Retina (tissue), 1 donor: ENCODE results near the gene RAB22A.
A peak's percentile ranks its signal among the peaks of the same experiment; 100 is the strongest.
"Not testable (repeated sequence)": the region's sequence is repeated elsewhere in the genome, so short reads cannot be mapped to it uniquely, and the experiment has no call there.

Experiments
- DNase-seq: peaks from one replicate; pipeline ENCODE4 v3.0.0-alpha.2; 2016

Gene RAB22A

DNA sequence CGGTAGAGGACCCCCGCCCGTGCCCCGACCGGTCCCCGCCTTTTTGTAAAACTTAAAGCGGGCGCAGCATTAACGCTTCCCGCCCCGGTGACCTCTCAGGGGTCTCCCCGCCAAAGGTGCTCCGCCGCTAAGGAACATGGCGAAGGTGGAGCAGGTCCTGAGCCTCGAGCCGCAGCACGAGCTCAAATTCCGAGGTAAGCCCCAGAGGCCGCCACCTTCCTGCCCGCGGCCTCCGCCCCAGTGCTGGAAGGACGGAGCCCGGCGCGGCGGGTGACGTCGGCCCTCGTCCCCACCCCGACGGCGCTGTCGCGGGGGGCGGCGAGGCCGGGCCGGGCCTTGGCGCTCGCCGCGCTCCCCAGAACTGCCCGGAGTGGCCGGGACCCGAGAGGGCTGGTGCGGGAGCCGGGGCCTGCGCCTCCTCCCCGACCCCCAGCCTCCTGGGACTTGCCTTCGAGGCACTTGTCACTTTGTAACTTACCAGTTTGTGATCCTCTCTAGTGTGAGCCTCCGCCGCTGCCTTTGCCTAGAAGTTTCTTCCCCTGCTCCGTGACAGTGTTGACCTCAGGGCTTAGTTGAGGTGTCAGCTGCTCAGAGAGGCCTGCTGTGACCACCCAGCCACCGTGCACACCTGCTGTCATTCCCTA is 79.9 kb downstream of the RAB22A start:
- peak; percentile 62 for DNase-seq

- no peak for DNase-seq
These were observed 80.6 kb downstream of the RAB22A start for GRCh38 chr20:58389968-58390658.

DNA sequence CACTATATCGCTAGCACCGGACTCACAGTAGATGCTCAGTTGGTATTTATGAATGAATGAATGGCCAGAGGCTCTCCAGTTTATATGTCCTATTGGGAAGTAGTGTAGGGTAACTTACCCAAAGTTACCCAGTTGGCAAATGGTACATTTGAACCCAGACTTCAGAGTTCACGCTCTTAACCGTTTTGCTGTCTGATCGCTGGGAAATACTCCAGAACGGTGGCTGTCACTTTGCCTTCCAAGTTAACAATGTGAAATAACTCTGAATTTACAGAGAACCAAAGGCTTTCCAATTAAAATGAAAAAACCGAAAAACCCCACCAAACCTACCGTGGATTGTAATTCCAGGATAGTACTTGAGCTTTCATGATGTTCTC is 81.1 kb downstream of the RAB22A start:
- no peak for DNase-seq

GRCh38 chr20:58392286-58392685 is 82.8 kb downstream of the RAB22A start:
- no peak for DNase-seq

DNA sequence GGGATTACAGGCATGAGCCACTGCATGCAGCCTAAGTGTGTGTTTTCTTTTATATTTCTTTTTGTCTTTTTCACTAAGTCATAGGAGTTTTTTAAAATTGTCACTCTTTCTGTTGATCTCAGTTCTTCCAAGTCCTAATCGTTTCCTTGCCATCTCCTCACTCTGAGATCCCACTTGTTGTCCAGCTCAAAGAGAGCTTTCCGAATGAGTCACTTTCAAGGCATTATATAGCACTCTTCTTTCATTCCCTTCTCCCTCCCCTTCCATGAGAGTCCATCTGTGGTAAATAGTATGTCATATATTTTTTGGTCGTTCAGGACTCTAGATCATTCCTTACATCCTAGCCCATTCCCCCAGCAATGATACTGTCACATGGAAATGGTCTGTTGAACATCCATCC is 83.8 kb downstream of the RAB22A start:
- no peak for DNase-seq

DNA sequence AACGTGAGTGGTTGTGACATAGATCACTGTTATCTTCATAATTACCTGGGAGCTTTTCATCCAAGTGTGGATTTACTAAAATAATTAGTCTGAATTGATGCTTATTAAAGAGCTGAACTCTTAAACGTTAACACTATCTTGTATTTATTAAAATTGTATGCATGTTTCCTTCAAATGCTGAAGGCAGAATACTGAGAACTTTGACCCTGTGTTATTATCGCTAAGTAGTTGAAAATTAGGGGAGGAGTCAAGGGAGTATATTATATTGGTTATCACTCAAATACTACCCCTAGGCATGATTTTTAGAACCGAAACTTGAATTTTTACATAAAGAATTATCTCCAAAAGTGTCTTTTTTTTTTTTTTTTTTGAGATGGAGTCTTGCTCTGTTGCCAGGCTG is 85.3 kb downstream of the RAB22A start:
- no peak for DNase-seq

- DNase-seq, result no peak
These were observed 86.1 kb downstream of the RAB22A start for GRCh38 chr20:58395604-58396003.

DNA sequence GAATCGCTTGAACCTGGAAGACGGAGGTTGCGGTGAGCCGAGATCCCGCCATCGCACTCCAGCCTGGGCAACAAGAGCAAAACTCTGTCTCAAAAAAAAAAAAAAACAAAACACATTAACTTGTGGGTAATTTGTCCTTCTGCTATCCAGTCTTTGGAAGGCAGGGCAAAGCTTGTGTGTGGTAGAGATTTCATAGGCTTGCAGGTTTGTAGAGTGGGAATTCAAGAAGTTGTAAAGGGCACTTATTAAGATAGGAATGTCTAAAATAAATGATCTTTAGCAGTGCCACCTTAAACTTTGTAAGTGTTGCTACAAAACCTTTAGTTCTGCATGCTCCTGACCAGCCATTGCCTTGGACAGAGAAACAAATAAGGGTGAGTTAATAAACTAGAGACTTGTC is 87.9 kb downstream of the RAB22A start:
- DNase-seq, result no peak

GRCh38 chr20:58398254-58398653 is 88.7 kb downstream of the RAB22A start:
- DNase-seq, result no peak

DNA sequence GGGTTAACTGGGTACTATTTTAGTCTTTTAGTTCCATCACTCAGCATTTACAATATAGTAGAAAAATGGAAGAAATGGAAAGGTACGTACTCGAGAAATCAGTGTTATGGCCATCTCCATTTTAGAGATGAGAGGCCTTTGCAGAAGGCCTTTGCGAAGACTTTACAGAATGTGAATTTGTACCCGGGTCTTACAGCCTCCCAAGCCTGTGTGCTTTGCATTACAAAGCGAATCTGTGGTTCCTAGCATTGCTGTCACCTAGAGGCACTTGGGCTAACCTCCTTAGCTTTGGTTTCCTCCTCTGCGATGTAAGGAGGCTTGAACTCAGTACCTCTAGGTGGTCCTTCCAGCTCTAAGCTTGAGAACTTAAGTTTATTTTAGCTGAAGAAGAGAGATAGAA is 90.4 kb downstream of the RAB22A start:
- DNase-seq, result no peak

- no peak for DNase-seq
These were observed 91.6 kb downstream of the RAB22A start for GRCh38 chr20:58401162-58401561.

DNA sequence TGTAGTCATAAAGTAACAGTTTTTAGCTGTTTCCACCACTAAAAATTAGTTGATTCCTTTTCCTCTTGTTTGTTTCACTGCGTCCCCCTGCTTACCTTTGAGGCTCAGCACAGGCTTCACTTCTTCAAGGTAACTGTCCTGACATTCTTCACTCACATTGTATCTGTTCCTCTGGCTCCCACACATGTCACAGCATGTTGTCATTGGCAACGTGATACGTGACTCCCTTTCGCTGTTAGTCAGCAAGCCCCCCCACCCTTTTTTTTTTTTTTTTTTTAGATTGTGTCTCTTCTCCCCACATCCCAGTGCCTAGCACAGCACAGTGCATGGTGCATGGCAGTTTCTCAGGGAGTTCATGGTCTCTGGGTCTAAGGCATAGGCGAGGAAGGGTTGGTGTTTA is 92.8 kb downstream of the RAB22A start:
- no peak for DNase-seq

DNA sequence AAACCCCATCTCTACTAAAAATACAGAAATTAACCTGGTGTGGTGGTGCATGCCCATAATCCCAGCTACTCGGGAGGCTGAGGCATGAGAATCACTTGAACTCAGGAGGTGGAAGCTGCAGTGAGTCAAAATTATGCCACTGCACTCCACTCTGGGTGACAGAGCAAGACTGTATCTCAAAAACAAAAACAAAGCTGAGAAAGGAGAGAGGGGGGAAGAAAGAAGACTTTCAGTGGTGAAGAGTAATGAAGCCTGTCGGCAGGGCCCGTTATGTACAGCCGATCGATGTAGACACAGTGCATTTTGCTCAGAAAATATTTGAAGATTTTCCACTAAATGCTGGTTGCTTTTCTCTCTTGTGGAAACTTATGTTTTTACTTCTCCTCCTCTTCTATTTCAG is 93.3 kb downstream of the RAB22A start:
- no peak for DNase-seq

DNA sequence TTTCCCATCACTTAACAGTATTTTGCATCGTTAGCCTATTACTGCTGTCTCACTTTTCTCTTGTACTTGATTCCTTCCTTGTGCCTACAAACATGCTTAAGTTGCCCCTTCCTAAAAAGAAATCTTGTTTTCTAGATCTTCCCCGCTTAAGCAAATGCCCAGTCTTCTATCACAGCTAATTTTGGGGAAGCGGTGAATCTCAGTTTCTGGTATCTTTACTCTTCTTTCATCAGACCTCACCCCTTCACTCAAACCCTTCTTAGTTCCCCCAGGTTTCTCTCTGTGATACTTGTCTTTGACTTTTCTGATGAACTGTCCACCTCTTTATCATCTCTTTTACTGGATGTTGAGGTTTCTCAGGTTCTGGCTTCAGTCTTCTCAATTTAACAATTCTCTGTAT is 93.8 kb downstream of the RAB22A start:
- DNase-seq, result no peak

- no peak for DNase-seq
These were observed 96.2 kb downstream of the RAB22A start for GRCh38 chr20:58405504-58406291.

DNA sequence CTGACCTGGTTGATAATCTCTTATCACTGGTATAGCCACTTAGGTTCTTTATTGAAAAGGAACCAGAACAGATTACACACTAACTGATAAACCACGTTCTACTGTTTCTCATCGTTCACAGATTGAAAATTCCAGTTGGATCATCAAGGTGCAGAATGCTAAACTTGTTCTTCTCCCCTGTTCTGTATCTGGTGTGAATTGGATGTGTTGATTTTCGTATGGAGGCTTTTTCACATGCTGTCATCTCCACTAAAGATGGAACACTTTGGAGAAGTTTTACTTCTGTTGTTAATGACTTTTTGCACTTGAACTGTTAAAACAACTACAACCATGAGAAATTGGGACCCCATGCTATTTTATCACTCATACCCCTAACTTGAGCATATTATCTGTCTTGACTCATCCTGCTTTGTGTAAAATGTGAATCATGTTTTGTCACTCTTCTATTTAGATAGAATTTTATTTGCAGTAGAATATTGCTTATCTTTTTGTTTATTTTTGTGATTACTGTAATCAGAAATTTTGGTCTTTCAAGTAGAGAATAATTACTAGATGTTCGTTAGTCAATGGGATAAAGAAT is 97.0 kb downstream of the RAB22A start:
- no peak for DNase-seq

GRCh38 chr20:58407201-58407873 is 97.8 kb downstream of the RAB22A start:
- no peak for DNase-seq

- DNase-seq, result no peak
These were observed 98.5 kb downstream of the RAB22A start for GRCh38 chr20:58407966-58408557.

- DNase-seq, result no peak
These were observed 99.2 kb downstream of the RAB22A start for GRCh38 chr20:58408603-58409246.

DNA sequence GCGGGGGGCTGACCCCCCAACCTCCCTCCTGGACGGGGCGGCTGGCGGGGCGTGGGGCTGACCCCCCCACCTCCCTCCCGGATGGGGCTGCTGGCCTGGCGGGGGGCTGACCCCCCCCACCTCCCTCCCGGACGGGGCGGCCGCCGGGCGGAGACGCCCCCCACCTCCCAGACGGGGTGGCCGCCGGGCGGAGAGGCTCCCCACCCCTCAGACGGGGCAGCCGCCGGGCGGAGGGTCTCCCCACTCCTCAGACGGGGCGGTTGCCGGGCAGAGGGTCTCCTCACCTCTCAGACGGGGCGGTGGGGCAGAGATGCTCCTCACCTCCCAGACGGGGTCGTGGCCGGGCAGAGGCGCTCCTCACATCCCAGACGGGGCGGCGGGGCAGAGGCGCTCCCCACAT is 104.7 kb downstream of the RAB22A start:
- not testable (repeated sequence) for DNase-seq

DNA sequence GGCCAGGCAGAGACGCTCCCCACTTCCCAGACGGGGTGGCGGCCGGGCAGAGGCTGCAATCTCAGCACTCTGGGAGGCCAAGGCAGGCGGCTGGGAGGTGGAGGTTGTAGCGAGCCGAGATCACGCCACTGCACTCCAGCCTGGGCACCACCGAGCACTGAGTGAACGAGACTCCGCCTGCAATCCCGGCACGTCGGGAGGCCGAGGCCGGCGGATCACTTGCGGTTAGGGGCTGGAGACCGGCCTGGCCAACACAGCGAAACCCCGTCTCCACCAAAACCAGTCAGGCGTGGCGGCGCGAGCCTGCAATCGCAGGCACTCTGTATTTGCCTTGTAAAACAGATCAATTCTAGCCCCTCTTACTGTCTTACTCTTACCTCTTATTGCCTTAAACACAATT is 105.3 kb downstream of the RAB22A start:
- DNase-seq, result not testable (repeated sequence)

GRCh38 chr20:58416057-58416456 is 106.5 kb downstream of the RAB22A start:
- DNase-seq, result no peak
